Measurements from ENCODE around the gene KCNQ1.

DNA sequence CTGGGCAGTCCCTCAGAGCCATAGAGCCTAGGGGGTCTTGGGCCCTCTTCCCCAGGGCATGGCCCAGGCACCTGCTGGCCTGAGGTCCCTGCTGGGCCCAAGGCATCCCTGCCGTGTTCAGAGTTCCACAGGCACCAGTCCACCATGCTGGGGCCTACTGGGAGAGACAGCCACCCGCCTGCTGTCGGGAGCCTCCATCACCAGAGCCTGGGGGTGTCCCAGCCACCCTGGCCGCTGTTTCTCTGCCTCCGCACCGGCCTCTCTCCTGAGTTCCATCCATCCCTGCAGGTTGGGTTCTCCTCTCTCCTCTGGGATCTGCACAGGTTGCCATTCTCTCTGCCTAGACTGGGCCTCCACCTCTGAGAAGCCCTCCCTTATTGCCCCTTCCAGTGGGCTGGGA, 68.6 kb downstream of the KCNQ1 start:
- TF ChIP-seq POLR2A (IDR thresholded peaks at IDR 0.05) (no peak), POLR2AphosphoS5 (IDR thresholded peaks at IDR 0.05) (no peak)
- TF ChIP-seq, protein P1, sequence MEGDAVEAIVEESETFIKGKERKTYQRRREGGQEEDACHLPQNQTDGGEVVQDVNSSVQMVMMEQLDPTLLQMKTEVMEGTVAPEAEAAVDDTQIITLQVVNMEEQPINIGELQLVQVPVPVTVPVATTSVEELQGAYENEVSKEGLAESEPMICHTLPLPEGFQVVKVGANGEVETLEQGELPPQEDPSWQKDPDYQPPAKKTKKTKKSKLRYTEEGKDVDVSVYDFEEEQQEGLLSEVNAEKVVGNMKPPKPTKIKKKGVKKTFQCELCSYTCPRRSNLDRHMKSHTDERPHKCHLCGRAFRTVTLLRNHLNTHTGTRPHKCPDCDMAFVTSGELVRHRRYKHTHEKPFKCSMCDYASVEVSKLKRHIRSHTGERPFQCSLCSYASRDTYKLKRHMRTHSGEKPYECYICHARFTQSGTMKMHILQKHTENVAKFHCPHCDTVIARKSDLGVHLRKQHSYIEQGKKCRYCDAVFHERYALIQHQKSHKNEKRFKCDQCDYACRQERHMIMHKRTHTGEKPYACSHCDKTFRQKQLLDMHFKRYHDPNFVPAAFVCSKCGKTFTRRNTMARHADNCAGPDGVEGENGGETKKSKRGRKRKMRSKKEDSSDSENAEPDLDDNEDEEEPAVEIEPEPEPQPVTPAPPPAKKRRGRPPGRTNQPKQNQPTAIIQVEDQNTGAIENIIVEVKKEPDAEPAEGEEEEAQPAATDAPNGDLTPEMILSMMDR (IDR thresholded peaks at IDR 0.05): no peak
